HepG2 (cell line): ENCODE results near the gene ARL8B. TPM values are rescaled to one million over a fixed set of nuclear protein-coding genes. Genes with fewer than 3 reads are reported as not detected.
A peak's percentile ranks its signal among the peaks of the same experiment; 100 is the strongest.

Experiments used
- ATAC-seq: fragments of 200-7000 bp; cut with Tn5 transposase; 3 replicates; pipeline ENCODE4 v1.9.1; 2020; ENCODE audit warnings: mild to moderate bottlenecking, moderate library complexity
- BruUV-seq: library from RNA; stranded (reverse); fragments of 400-500 nt; replicated peaks from 2 replicates; lab custom pipeline; 2021; lab: Mats Ljungman, UMichigan
- CTCF ChIA-PET: fragments of 300-600 bp; formaldehyde crosslinking; extraction: SDS; loops from one replicate; lab custom pipeline; 2021; ENCODE audit warnings: low total read pairs, inconsistent platforms, low intra/inter-chr PET ratio; lab: Yijun Ruan, JAX
- POLR2A ChIA-PET: fragments of 350-600 bp; sonication (Branson Sonifier 250); formaldehyde crosslinking; loops from one replicate; lab custom pipeline; 2020; ENCODE audit warnings: antibody characterized with exemption, inconsistent platforms; lab: Yijun Ruan, JAX
- DNase-seq: peaks from one replicate; pipeline ENCODE4 v3.0.0-alpha.2; 2015; ENCODE audit warnings: low spot score
- FAIRE-seq: peaks from 3 replicates; lab custom pipeline; 2011; peaks lifted over from hg19 to GRCh38; lab: Jason Lieb, UNC
- H2AFZ ChIP-seq: one replicate; pipeline ENCODE4 v1.6.1; 2011; ENCODE audit warnings: low read length, inconsistent platforms
- H3K27ac ChIP-seq: fragments of 300-600 bp; 3 replicates; pipeline ENCODE4 v1.8.0; 2011; ENCODE audit warnings: mixed run types, mild to moderate bottlenecking, mixed read lengths, low read length, inconsistent platforms; ENCODE audit not compliant: insufficient read depth; ENCODE audit errors: extremely low read length
- H3K27me3 ChIP-seq, 2 experiments: fragments of 200-600 bp in 1 of 2; 2 replicates in 1 of 2; 3 replicates in 1 of 2; pipeline versions ENCODE4 v1.6.0 to v1.8.0; 2011; ENCODE audit warnings: low read length in 2 of 2, mild to moderate bottlenecking in 2 of 2, moderate library complexity in 2 of 2, inconsistent platforms in 1 of 2; ENCODE audit not compliant: insufficient read depth in 2 of 2, control insufficient read depth in 1 of 2
- H3K36me3 ChIP-seq, 2 experiments: fragments of 200-600 bp in 1 of 2; replicated peaks in 1 of 2; 2 replicates in 1 of 2; 3 replicates in 1 of 2; pipeline versions ENCODE4 v1.5.1 to v1.8.0; 2011; ENCODE audit warnings: low read length in 2 of 2, inconsistent platforms in 1 of 2; ENCODE audit not compliant: insufficient read depth in 2 of 2, control insufficient read depth in 1 of 2
- H3K4me1 ChIP-seq: 2 replicates; pipeline ENCODE4 v1.5.1; 2012; ENCODE audit warnings: low read length, inconsistent platforms; ENCODE audit not compliant: insufficient read depth
- H3K4me2 ChIP-seq: 2 replicates; pipeline ENCODE4 v1.6.0; 2011; ENCODE audit warnings: low read depth, low read length, inconsistent platforms
- H3K4me3 ChIP-seq, 3 experiments: fragments of 200-600 bp in 1 of 3; sonication (generic), shearing (Covaris generic) in 1 of 3; replicated peaks in 1 of 3; 2 replicates each; pipeline ENCODE4 v1.5.1; 2011 to 2016; ENCODE audit warnings: low read length in 3 of 3, inconsistent platforms in 2 of 3, low read depth in 2 of 3, mild to moderate bottlenecking in 2 of 3, control low read depth in 1 of 3, mixed read lengths in 1 of 3; ENCODE audit not compliant: insufficient read depth in 1 of 3
- H3K79me2 ChIP-seq: one replicate; pipeline ENCODE4 v1.6.1; 2011; ENCODE audit warnings: low read length, inconsistent platforms; ENCODE audit not compliant: insufficient read depth
- H3K9ac ChIP-seq: 2 replicates; pipeline ENCODE4 v1.6.0; 2011; ENCODE audit warnings: mild to moderate bottlenecking, low read depth, low read length, inconsistent platforms; ENCODE audit not compliant: insufficient read depth
- H3K9me3 ChIP-seq: 2 replicates; pipeline ENCODE4 v1.5.1; 2012; ENCODE audit warnings: mild to moderate bottlenecking, low read length
- H4K20me1 ChIP-seq: 2 replicates; pipeline ENCODE4 v1.6.0; 2011; ENCODE audit warnings: inconsistent platforms, mild to moderate bottlenecking, low read length, moderate library complexity; ENCODE audit not compliant: insufficient read depth
- CEBPB ChIP-seq: IDR thresholded peaks from 2 replicates; pipeline ENCODE4 v1.6.1; 2011; ENCODE audit warnings: low read depth, low read length, improper control_type of control experiment, borderline replicate concordance
- MLXIP ChIP-seq: sonication (generic); formaldehyde crosslinking; IDR thresholded peaks from 2 replicates; pipeline ENCODE4 v1.9.0; 2021; ENCODE audit warnings: missing genetic modification reagents, borderline replicate concordance
- WGBS: methylation state at CpG from one replicate; pipeline ENCODE4 v1.1.6; 2017; ENCODE audit warnings: low lambda C conversion rate; 5-methylcytosine and 5-hydroxymethylcytosine counted together
- in situ Hi-C: cut with HindIII; loops from 2 replicates; pipeline ENCODE4 v1.10.0; 2017; ENCODE audit warnings: low pct_unique_long_range_greater_than_20kb; ENCODE audit not compliant: extremely low pct_ligation_motif_present
- intact Hi-C: fragments of 100-400 bp; cut with micrococcal nuclease; formaldehyde crosslinking; loops from one replicate; pipeline ENCODE4 v1.10.0; 2022; ENCODE audit not compliant: unreplicated experiment
- polyA plus RNA-seq, 8 experiments: library from polyadenylated mRNA; depleted of rRNA in 3 of 8; stranded (reverse) in 7 of 8; unstranded in 1 of 8; fragments of >200 nt; fragmentation: Illumina TruSeq in 4 of 8; extraction: Trizol in 4 of 8; gene quantifications; 2 replicates each; pipeline versions ENCODE4 v1.2.1 to v1.2.3, GENCODE V29; 2011 to 2016; ENCODE audit warnings: low read depth in 4 of 8, missing spikeins in 1 of 8, mixed read lengths in 1 of 8; ENCODE audit not compliant: insufficient read depth in 1 of 8
- total RNA-seq, 5 experiments: library from RNA; depleted of rRNA; stranded (reverse); fragments of >200 nt; fragmentation: Illumina TruSeq; extraction: Trizol; gene quantifications; 2 replicates each; pipeline ENCODE4 v1.2.3, GENCODE V29; 2016; ENCODE audit warnings: low read depth in 1 of 5

ARL8B gene
- total and polyA plus RNA-seq, 2 of the 13 experiments (the other 11 are each of a cell fraction or from before 2014, with no cell fraction given), result 23.5 to 30.4 TPM

- POLR2A ChIA-PET, result no interaction called here
- 20% methylated on average over 3 of the region's 6 CpGs for WGBS
- no peak for ATAC-seq
These were observed 105.7 kb downstream of the ARL8B start for GRCh38 chr3:5227812-5228211.

More at GRCh38 chr3:5227812-5228211, 105.7 kb downstream of the ARL8B start:
- Histone ChIP-seq H3K9ac (no peak overlapping the region), H3K4me3 (no peak overlapping the region), H4K20me1 (no peaks in the 10 kb centered on the region), H3K9me3 (no peaks in the 10 kb centered on the region), H3K79me2 (no peaks in the 10 kb centered on the region), H3K27me3 (peaks cover 1 to 24% of the 10 kb centered on the region in 2 experiments; a peak in 2 of 5 replicates), H3K4me2 (no peak overlapping the region), H3K4me1 (no peaks in the 10 kb centered on the region), H2AFZ (no peak overlapping the region), H3K36me3 (no peaks in the 10 kb centered on the region), H3K27ac (no peak overlapping the region)
- in situ Hi-C loops (no loop called here), intact Hi-C loops (loop anchor here (1.0 to 2.0 kb wide), 2 partner anchors 77 to 1571 kb away; no protein-coding TSS in a partner anchor)
- BruUV-seq, result no TSS peak
- no peak for FAIRE-seq
- CTCF ChIA-PET, result no interaction called here
- DNase-seq, result no peak
- TF ChIP-seq MLXIP, result no peak
- peak; percentile 46; the same call in 1 of the 2 replicates for TF ChIP-seq CEBPB
